ENCODE data around the gene PPIP5K1.
"Not testable (repeated sequence)": the region's sequence is repeated elsewhere in the genome, so short reads cannot be mapped to it uniquely, and the experiment has no call there.

PPIP5K1 gene

DNA sequence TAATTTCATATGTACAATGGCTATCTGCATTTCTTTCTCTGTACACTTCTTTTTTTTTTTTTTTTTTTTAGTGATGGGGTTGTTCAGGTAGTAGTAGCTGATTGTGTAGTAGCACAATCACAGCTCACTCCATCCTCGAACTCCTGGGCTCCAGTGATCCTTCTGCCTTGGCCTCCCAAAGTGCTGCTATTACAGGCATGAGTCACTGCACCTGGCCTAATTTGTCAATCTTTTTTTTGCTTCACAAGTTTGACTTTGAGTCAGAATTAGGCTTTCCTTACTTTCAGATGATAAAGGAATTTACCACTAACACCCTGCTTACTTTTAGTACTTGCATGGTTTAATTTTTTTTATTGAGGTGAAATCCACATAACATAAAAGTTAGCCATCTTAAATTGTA, 44.6 kb downstream of the PPIP5K1 start:
- DNase-seq (ENCODE audit: low read depth in 2 of 2), result no peak

DNA sequence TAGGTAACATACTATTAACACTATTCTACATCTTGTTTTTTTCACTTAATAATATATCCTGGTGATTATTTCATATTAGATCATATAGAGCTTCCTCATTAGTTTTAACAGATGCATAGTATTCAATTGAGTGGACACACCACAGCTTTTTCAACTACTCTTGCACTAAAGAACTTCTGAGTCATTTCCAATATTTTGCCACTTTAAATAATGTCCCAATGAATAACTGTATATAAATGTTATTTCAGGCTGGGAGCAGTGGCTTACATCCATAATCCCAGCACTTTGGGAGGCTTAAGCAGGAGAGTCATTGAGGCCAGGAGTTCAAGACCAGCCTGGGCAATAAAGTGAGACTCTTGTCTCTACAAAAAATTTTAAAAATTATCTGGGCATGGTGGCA, 45.7 kb downstream of the PPIP5K1 start:
- no peak for DNase-seq (ENCODE audit: low read depth in 2 of 2)

DNA sequence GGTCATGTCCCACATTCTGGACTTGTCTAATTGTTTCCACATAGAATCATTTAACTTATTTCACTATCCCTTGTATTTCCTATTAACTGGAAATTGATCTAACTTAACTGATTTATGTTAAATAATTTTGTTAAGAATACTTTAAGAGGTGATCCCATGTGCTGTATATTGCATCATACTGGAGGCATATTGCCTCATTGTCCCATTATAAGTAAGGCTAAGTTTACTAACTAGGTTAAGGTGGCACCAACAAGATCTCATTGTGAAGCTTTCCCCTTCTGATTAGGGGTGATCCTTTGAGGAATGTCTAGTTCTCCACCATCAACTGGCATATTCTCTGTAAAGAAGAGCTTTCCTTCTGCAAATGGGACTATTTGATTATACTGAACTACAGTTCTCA, 48.2 kb downstream of the PPIP5K1 start:
- DNase-seq (ENCODE audit: low read depth in 2 of 2), result no peak

DNA sequence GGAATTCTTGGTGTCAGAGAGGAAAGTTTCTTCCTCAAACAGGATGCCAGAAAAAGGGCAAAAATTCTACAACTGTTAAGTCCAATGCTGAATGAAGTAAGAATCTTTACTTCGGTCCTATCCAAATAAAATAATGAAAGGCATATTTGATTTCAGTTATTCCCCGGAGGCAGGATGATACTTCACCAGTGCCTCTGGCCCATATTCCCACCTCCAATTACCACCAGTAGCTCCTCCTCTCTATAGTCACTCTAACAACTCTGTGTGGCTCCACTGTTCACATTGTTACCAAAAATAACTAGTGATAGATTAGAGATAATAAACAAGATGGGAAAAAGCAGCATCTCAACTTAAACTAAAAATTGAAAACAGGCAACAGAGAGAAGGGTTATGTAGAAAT, 51.9 kb downstream of the PPIP5K1 start:
- no peak for DNase-seq (ENCODE audit: low read depth in 2 of 2)

DNA sequence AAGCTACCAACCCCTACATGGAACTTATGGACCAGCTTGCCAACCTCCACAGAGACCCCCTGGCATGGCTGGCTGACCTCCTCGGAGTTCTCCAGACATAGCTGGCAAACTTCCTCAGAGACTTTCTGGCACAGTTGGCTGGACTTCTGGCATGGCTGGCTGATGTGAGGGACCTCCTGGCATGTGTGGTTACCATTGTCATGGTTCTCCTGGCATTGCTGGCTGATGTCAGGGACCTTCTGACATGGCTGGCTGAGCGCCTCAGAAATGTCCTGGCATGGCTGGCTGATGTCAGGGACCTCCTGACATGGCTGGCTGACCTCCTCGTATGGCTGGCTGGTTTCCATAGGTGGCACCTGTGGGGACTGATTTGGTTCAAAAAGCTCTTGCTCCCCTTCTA, 55.1 kb downstream of the PPIP5K1 start:
- no peak for DNase-seq (ENCODE audit: low read depth in 2 of 2)

DNA sequence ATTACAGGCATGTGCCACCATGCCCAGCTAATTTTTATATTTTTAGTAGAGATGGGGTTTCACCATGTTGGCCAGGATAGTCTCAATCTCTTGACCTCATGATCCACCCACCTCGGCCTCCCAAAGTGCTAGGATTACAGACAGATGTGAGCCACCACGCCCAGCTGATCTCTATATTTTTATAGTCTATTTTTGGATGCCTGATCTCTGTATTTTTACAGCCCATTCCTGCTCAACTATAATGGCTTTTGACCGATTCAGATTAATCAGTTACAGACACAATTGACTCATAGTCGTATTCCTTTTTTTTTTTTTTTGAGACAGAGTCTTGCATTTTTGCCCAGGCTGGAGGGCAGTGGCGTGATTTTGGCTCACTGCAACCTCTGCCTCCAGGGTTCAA, 57.2 kb downstream of the PPIP5K1 start:
- DNase-seq (ENCODE audit: low read depth in 2 of 2), result not testable (repeated sequence)

DNA sequence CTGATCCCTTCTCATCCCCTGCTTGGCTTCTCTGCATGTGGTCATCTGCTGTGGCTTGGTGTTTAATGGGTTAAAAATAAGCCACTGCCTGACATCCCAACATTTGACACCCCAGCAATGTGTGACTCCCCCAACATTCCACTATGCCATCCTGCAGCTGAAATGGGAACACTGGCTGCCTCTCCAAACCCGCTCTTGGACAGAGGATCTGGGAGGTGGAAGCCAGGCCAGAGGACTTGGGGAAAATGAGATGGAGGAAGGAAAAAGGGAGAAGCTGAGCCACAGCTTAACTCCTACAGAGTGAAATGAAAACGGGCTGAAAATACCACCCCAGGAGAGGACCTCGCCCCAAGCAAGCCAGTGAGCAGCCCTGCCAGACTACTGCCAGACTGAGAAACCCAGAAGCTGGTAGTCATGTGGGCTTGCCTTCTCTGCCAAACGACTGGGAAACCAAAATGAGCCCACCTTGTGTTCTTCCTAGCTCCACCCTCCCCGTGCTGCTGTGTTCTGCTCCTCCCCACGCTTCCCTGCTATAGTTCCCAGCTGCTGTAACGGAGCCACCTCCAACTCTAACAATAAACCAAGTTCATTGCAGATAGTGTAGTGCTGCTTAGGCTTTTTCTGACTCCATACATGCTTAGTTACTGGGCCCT, 58.9 kb downstream of the PPIP5K1 start:
- no peak for DNase-seq (ENCODE audit: low read depth in 2 of 2)

DNA sequence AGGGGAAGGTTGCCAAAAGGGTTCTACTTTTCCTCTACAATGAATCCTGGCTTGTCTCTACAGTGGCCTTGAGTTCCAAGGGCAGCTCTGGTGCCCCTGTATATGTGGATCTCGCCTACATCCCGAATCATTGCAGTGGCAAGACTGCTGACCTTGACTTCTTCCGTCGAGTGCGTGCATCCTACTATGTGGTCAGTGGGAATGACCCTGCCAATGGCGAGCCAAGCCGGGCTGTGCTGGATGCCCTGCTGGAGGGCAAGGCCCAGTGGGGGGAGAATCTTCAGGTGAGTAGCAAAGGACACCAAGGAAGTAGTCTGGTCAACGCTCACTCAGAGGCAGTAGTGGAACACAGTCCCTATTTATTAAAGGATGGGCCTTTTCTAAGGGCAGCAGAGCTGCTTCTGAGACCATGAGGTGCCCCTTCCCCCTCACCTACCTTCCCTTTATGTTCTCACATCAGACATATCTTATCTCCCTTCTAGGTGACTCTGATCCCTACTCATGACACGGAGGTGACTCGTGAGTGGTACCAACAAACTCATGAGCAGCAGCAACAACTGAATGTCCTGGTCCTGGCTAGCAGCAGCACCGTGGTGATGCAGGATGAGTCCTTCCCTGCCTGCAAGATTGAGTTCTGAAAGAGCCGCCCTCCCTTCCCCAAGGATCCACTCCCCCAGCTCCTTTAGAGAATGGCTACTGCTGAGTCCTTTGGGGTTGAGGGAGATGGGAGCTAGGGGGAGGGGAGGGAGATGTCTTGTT, 60.2 kb downstream of the PPIP5K1 start:
- DNase-seq (ENCODE audit: low read depth in 2 of 2), result no peak

DNA sequence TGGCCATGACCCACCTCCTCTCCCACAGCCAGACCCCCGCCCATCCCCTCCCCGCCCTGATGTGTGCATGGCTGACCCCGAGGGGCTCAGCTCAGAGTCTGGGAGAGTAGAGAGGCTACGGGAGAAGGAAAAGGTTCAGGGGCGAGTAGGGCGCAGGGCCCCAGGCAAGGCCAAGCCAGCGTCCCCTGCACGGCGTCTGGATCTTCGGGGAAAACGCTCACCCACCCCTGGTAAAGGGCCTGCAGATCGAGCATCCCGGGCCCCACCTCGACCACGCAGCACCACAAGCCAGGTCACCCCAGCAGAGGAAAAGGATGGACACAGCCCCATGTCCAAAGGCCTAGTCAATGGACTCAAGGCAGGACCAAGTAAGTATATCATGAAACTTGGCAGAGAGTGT, 60.9 kb downstream of the PPIP5K1 start:
- no peak for DNase-seq (ENCODE audit: low read depth in 2 of 2)

DNA sequence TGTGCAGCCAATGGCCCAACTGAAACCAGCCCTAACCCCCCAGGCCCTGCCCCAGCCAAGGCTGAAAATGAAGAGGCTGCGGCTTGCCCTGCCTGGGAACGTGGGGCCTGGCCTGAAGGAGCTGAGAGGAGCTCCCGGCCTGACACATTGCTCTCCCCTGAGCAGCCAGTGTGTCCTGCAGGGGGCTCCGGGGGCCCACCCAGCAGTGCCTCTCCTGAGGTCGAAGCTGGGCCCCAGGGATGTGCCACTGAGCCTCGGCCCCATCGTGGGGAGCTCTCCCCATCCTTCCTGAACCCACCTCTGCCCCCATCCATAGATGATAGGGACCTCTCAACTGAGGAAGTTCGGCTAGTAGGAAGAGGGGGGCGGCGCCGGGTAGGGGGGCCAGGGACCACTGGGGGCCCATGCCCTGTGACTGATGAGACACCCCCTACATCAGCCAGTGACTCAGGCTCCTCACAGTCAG, 61.4 kb downstream of the PPIP5K1 start:
- DNase-seq (ENCODE audit: low read depth in 2 of 2), result no peak

DNA sequence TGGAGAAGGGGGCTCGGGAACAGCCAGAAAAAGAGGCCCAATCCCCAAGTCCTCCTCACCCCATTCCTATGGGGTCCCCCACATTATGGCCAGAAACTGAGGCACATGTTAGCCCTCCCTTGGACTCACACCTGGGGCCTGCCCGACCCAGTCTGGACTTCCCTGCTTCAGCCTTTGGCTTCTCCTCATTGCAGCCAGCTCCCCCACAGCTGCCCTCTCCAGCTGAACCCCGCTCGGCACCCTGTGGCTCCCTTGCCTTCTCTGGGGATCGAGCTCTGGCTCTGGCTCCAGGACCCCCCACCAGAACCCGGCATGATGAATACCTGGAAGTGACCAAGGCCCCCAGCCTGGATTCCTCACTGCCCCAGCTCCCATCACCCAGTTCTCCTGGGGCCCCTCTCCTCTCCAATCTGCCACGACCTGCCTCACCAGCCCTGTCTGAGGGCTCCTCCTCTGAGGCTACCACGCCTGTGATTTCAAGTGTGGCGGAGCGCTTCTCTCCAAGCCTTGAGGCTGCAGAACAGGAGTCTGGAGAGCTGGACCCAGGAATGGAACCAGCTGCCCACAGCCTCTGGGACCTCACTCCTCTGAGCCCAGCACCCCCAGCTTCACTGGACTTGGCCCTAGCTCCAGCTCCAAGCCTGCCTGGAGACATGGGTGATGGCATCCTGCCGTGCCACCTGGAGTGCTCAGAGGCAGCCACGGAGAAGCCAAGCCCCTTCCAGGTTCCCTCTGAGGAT, 62.0 kb downstream of the PPIP5K1 start:
- no peak for DNase-seq (ENCODE audit: low read depth in 2 of 2)

DNA sequence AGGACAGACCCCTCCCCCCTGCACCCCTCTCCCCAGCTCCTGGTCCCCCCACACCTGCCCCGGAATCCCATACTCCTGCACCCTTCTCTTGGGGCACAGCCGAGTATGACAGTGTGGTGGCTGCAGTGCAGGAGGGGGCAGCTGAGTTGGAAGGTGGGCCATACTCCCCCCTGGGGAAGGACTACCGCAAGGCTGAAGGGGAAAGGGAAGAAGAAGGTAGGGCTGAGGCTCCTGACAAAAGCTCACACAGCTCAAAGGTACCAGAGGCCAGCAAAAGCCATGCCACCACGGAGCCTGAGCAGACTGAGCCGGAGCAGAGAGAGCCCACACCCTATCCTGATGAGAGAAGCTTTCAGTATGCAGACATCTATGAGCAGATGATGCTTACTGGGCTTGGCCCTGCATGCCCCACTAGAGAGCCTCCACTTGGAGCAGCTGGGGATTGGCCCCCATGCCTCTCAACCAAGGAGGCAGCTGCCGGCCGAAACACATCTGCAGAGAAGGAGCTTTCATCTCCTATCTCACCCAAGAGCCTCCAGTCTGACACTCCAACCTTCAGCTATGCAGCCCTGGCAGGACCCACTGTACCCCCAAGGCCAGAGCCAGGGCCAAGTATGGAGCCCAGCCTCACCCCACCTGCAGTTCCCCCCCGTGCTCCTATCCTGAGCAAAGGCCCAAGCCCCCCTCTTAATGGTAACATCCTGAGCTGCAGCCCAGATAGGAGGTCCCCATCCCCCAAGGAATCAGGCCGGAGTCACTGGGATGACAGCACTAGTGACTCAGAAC, 62.8 kb downstream of the PPIP5K1 start:
- DNase-seq (ENCODE audit: low read depth in 2 of 2), result no peak

DNA sequence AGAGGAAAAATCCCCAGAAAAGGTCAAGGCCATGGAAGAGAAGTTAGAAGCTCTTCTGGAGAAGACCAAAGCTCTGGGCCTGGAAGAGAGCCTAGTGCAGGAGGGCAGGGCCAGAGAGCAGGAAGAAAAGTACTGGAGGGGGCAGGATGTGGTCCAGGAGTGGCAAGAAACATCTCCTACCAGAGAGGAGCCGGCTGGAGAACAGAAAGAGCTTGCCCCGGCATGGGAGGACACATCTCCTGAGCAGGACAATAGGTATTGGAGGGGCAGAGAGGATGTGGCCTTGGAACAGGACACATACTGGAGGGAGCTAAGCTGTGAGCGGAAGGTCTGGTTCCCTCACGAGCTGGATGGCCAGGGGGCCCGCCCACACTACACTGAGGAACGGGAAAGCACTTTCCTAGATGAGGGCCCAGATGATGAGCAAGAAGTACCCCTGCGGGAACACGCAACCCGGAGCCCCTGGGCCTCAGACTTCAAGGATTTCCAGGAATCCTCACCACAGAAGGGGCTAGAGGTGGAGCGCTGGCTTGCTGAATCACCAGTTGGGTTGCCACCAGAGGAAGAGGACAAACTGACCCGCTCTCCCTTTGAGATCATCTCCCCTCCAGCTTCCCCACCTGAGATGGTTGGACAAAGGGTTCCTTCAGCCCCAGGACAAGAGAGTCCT, 63.6 kb downstream of the PPIP5K1 start:
- DNase-seq (ENCODE audit: low read depth in 2 of 2), result no peak

DNA sequence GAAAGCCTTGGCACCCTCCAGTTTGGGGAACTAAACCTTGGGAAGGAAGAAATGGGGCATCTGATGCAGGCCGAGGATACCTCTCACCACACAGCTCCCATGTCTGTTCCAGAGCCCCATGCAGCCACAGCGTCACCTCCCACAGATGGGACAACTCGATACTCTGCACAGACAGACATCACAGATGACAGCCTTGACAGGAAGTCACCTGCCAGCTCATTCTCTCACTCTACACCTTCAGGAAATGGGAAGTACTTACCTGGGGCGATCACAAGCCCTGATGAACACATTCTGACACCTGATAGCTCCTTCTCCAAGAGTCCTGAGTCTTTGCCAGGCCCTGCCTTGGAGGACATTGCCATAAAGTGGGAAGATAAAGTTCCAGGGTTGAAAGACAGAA, 64.9 kb downstream of the PPIP5K1 start:
- no peak for DNase-seq (ENCODE audit: low read depth in 2 of 2)

DNA sequence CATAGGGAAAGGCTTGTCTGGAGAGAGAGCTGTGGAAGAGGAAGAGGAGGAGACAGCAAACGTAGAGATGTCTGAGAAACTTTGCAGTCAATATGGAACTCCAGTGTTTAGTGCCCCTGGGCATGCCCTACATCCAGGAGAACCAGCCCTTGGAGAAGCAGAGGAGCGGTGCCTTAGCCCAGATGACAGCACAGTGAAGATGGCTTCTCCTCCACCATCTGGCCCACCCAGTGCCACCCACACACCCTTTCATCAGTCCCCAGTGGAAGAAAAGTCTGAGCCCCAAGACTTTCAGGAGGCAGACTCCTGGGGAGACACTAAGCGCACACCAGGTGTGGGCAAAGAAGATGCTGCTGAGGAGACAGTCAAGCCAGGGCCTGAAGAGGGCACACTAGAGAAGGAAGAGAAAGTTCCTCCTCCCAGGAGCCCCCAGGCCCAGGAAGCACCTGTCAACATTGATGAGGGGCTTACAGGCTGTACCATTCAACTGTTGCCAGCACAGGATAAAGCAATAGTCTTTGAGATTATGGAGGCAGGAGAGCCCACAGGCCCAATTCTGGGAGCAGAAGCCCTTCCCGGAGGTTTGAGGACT, 65.7 kb downstream of the PPIP5K1 start:
- DNase-seq (ENCODE audit: low read depth in 2 of 2), result no peak

DNA sequence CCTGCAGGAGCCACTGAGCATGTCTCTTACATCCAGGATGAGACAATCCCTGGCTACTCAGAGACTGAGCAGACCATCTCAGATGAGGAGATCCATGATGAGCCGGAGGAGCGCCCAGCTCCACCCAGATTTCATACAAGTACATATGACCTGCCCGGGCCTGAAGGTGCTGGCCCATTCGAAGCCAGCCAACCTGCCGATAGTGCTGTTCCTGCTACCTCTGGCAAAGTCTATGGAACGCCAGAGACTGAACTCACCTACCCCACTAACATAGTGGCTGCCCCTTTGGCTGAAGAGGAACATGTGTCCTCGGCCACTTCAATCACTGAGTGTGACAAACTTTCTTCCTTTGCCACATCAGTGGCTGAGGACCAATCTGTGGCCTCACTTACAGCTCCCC, 66.4 kb downstream of the PPIP5K1 start:
- DNase-seq (ENCODE audit: low read depth in 2 of 2), result no peak

DNA sequence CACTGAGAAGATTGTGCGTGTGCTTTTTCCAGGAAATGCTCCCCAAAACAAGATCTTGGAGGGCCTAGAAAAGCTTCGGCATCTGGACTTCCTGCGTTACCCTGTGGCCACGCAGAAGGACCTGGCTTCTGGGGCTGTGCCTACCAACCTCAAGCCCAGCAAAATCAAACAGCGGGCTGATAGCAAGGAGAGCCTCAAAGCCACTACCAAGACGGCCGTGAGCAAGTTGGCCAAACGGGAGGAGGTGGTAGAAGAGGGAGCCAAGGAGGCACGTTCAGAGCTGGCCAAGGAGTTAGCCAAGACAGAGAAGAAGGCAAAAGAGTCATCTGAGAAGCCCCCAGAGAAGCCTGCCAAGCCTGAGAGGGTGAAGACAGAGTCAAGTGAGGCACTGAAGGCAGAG, 67.8 kb downstream of the PPIP5K1 start:
- DNase-seq (ENCODE audit: low read depth in 2 of 2), result no peak

DNA sequence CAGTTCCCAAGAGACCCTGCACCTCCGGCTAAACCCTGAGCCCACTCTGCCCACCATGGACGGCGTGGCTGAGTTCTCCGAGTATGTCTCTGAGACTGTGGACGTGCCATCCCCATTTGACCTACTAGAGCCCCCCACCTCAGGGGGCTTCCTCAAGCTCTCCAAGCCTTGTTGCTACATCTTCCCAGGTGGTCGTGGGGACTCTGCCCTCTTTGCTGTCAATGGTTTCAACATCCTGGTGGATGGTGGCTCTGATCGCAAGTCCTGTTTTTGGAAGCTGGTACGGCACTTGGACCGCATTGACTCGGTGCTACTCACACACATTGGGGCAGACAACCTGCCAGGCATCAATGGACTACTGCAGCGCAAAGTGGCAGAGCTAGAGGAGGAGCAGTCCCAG, 68.6 kb downstream of the PPIP5K1 start:
- DNase-seq (ENCODE audit: low read depth in 2 of 2), result no peak

DNA sequence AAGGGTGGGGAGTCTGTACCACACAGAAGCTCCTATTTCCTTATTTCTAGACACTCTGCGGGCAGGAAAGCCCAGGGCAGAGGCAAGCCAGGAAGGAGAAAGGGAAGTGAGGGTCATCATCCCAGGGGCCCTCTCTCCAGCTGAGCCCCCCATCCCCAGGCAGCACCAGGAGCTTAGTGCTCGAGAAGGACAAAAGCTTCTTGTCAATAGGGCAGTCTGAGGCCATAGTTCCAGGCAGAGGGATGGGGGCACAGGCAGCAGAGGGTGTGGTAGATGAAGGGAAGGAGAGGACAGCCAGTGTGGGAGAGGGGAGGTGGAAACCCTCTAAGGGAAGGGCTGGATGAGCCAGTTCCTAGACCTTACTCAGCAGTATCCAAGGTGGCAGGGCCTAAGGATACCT, 69.9 kb downstream of the PPIP5K1 start:
- DNase-seq (ENCODE audit: low read depth in 2 of 2), result no peak

DNA sequence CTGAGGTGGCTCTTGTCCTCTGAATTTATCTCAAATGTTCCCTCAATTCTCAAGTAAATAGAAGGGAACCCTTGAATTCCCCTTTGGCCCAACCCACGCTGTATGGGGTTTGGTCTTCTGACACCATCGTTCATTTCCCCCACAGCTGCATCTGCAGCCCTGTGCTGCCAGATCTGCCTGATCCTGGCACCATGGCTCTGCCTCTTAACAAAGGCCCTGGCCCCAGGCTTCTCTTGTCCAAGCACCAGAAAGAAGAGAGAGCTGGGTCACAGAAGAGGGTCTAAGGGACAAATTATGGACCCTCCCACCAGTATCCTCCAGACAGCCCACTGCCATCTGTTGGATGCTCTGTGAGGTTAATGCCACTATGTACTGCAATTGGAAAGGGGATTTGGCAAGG, 70.8 kb downstream of the PPIP5K1 start:
- no peak for DNase-seq (ENCODE audit: low read depth in 2 of 2)

DNA sequence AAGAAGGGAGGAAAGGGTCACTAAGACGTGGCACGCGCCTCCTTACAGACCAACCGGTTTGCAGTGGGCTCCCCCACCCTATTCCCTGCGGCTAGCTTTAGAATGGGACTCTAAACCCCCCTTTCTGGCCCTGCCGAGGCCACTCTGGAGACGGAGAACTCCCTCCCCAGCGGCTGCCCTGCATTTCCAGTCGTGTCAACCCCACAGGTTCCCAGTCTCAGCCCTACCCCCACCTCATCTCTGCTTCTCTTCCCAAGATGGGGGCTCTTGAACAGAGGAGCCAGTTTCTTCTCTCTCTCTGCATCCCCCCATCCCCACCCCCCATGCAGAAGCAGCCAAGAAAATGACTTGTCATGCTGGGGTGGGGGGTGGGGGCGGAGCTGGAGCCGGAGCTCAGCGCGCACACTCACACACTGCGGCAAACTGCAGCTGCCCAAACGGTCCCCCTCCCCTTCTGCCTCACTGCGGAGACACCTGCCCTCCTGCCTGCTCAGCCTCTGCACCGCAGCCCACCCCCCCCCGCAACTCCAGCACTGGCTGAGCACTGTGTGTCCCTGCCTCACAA, 71.7 kb downstream of the PPIP5K1 start:
- DNase-seq (ENCODE audit: low read depth in 2 of 2), result no peak
